Heart left ventricle (tissue), 16 donors: ENCODE data around the gene RBM14. TPM values are rescaled to one million over a fixed set of nuclear protein-coding genes. Genes with fewer than 3 reads are reported as not detected.
A peak's percentile ranks its signal among the peaks of the same experiment; 100 is the strongest.

Experiments
- ATAC-seq, 4 donors: fragments of 200-7000 bp; cut with Tn5 transposase; one replicate each; pipeline ENCODE4 v1.9.1; 2020 to 2022; ENCODE audit warnings: moderate library complexity in 4 of 4, mild to moderate bottlenecking in 3 of 4, moderate number of reproducible peaks in 1 of 4
- DNase-seq, 5 donors: peaks; one replicate each; pipeline ENCODE4 v3.0.0-alpha.2; 2020
- H3K27ac ChIP-seq, 12 donors: fragments of 200-600 bp; sonication (generic) in 4 of 12; one replicate each; pipeline versions ENCODE4 v1.5.0 to v1.8.0; 2016 to 2022; ENCODE audit warnings: mild to moderate bottlenecking in 2 of 12
- H3K27me3 ChIP-seq, 9 donors: fragments of 200-600 bp; sonication (generic) in 2 of 9; one replicate each; pipeline versions ENCODE4 v1.5.1 to v1.8.0; 2016 to 2022; ENCODE audit warnings: mild to moderate bottlenecking in 3 of 9
- H3K36me3 ChIP-seq, 9 donors: fragments of 200-600 bp; sonication (generic) in 2 of 9; one replicate each; pipeline versions ENCODE4 v1.5.0 to v1.8.0; 2018 to 2022; ENCODE audit warnings: mild to moderate bottlenecking in 2 of 9
- H3K4me1 ChIP-seq, 12 donors: fragments of 200-600 bp; sonication (generic) in 4 of 12; one replicate each; pipeline versions ENCODE4 v1.5.0 to v1.8.0; 2016 to 2022; ENCODE audit warnings: mild to moderate bottlenecking in 3 of 12
- H3K4me3 ChIP-seq, 12 donors: fragments of 200-600 bp; sonication (generic) in 4 of 12; one replicate each; pipeline versions ENCODE4 v1.5.0 to v1.8.0; 2017 to 2022; ENCODE audit warnings: mild to moderate bottlenecking in 9 of 12, moderate library complexity in 4 of 12
- H3K9me3 ChIP-seq, 12 donors: fragments of 200-600 bp; sonication (generic) in 4 of 12; one replicate each; pipeline versions ENCODE4 v1.5.0 to v1.8.0; 2016 to 2022; ENCODE audit warnings: mild to moderate bottlenecking in 1 of 12
- POLR2A ChIP-seq, 2 donors: fragments of 450-650 bp; IDR thresholded peaks; one replicate each; pipeline ENCODE4 v1.6.1; 2017; ENCODE audit warnings: antibody characterized with exemption in 2 of 2, mild to moderate bottlenecking in 2 of 2, moderate library complexity in 2 of 2
- WGBS, 4 donors: extraction: QIAGEN DNeasy Blood & Tissue Kit in 2 of 4; methylation state at CpG; one replicate each; pipeline versions ENCODE4 v1.1.5 to v1.1.7; 2013 to 2018; 5-methylcytosine and 5-hydroxymethylcytosine counted together
- intact Hi-C, 10 donors: fragments of 100-400 bp; cut with DNase I; formaldehyde crosslinking; loops; one replicate each; pipeline versions ENCODE4 v1.11.1 to v1.14.2; 2022
- polyA plus RNA-seq, 2 donors: library from polyadenylated mRNA; stranded (reverse); fragments of 200-250 nt; gene quantifications; one replicate each; pipeline ENCODE4 v1.2.3, GENCODE V29; 2013
- total RNA-seq, 9 donors: library from RNA; depleted of rRNA in 2 of 9; stranded (reverse); fragments of >200 nt in 2 of 9; fragmentation: NEBNext Ultra II Directional in 3 of 9; extraction: Animal tissue kit (Norgen Biotek cat#: 25700) in 3 of 9; gene quantifications; one replicate each; pipeline versions ENCODE4 v1.1.0 to v1.2.4, GENCODE V29; 2016 to 2023
- TF ChIP-seq, protein P1 (sequence below), 12 donors: fragments of 200-600 bp; sonication (generic) in 4 of 12; IDR thresholded peaks; one replicate each; pipeline versions ENCODE4 v1.5.0 to v1.8.0; 2018 to 2022; ENCODE audit warnings: antibody characterized with exemption in 12 of 12, mild to moderate bottlenecking in 5 of 12
- donor health status: ischemic (EF 13 %, LVEDD 7.1; RV severe dilation, severe dysfunction).
- donor health status: healthy with polysubstance abuse.
- donor health status: DM: no; HTN: yes; CAD: no.
- donor health status: DM: no; HTN: no; CAD: no.
- donor health status: ischemic (EF 25% LVEDD 6.9; RV normal size, moderate dysfunction).
- donor health status: ischemic (EF 25% LVEDD 5.7; RV mildly dilated, moderate dysfunction).
- donor health status: healthy.
- donor health status: DM: yes; HTN: yes; CAD: no.
- donor health status: ischemic (EF 35%, LVEDD 5.7; RV mildly dilated, moderate dysfunction).
- donor health status: nonischemic (EF 11% LVEDD 7.7; RV severe dilation, severe dysfunction).
- donor health status: DM: yes; HTN: yes; CAD: no.
- donor health status: PGD.
- donor health status: ischemic (EF 29% LVEDD 5.4; RV normal size, mild dysfunction).
- donor health status: nonischemic (EF 23%, LVEDD 6.1; RV moderate dilation, normal function).

RBM14 gene
- total and polyA plus RNA-seq, 11 donors: 17.4 to 40.0 (median 30.6) TPM

DNA sequence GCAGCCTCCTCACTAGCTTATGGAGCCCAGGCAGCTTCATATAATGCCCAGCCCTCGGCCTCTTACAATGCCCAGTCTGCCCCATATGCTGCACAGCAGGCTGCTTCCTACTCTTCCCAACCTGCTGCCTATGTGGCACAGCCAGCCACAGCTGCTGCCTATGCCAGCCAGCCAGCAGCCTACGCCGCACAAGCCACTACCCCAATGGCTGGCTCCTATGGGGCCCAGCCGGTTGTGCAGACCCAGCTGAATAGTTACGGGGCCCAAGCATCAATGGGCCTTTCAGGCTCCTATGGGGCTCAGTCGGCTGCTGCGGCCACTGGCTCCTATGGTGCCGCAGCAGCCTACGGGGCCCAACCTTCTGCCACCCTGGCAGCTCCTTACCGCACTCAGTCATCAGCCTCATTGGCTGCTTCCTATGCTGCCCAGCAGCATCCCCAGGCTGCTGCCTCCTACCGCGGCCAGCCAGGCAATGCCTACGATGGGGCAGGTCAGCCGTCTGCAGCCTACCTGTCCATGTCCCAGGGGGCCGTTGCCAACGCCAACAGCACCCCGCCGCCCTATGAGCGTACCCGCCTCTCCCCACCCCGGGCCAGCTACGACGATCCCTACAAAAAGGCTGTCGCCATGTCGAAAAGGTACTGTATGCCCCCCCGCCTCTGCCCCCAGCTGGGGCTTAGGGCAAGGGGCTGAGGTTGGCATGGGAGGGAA is 8.8 kb downstream of the RBM14 start:
- intact Hi-C loops: loop anchor here in 2 of 10 donors (10.0 kb wide), 1 partner anchor 50 kb away; the partner anchor contains the start of gene RBM4B (in 2 of the 2)
- no peaks in the 10 kb centered on the region for H3K27me3 ChIP-seq
- DNase-seq: no peak

DNA sequence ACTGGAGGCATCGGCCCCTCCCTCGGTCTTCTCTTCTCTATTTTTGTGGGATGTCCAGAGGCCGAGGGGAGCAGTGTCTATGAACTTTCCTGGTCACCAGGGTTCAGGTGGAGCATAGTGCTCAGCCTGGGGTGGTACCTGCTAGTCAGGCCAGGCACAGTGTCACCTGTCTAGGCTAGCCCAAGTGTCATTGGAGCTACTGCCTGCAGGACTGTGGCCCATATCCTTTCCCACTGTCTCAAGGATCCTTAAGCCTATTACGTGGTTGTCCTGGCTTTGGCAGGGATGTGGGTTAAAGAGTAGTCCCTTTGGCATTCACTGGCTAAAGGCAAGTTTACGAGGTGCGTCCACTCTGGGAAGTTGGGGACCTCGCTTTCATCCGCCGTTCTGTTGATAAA is 9.3 kb downstream of the RBM14 start:
- peaks cover 6 to 59% (median 46%) of the 10 kb centered on the region in 12 donors for H3K4me1 ChIP-seq
- H3K9me3 ChIP-seq: no peaks in the 10 kb centered on the region
- H3K27ac ChIP-seq: peak overlapping the region in 1 of 12 donors; percentile 98
- intact Hi-C loops: loop anchor here in 2 of 10 donors (10.0 kb wide), 1 partner anchor 49 kb away; the partner anchor contains the start of gene RBM4B (in 2 of the 2)
- ATAC-seq (no peak), DNase-seq (no peak)
- H3K36me3 ChIP-seq: peaks cover 3 to 96% (median 85%) of the 10 kb centered on the region in 9 donors
- WGBS, 4 donors: 87 to 92% (median 90%) methylated on average over 7 to 9 of the region's 9 CpGs
- no peak for TF ChIP-seq POLR2A (IDR thresholded peaks at IDR 0.05)
- TF ChIP-seq, protein P1, sequence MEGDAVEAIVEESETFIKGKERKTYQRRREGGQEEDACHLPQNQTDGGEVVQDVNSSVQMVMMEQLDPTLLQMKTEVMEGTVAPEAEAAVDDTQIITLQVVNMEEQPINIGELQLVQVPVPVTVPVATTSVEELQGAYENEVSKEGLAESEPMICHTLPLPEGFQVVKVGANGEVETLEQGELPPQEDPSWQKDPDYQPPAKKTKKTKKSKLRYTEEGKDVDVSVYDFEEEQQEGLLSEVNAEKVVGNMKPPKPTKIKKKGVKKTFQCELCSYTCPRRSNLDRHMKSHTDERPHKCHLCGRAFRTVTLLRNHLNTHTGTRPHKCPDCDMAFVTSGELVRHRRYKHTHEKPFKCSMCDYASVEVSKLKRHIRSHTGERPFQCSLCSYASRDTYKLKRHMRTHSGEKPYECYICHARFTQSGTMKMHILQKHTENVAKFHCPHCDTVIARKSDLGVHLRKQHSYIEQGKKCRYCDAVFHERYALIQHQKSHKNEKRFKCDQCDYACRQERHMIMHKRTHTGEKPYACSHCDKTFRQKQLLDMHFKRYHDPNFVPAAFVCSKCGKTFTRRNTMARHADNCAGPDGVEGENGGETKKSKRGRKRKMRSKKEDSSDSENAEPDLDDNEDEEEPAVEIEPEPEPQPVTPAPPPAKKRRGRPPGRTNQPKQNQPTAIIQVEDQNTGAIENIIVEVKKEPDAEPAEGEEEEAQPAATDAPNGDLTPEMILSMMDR (IDR thresholded peaks at IDR 0.05): no peak
- no peaks in the 10 kb centered on the region for H3K27me3 ChIP-seq
- H3K4me3 ChIP-seq: no peak overlapping the region

More for the DNA sequence above, 8.8 kb downstream of the RBM14 start:
- ATAC-seq: no peak
- WGBS, 4 donors: 95 to 96% (median 96%) methylated on average over 9 to 26 of the region's 26 CpGs
- Histone ChIP-seq H3K4me3 (no peak overlapping the region), H3K36me3 (peaks cover 3 to 93% (median 83%) of the 10 kb centered on the region in 9 donors), H3K4me1 (peaks cover 6 to 64% (median 51%) of the 10 kb centered on the region in 12 donors), H3K9me3 (no peaks in the 10 kb centered on the region), H3K27ac (peak overlapping the region in 1 of 12 donors; percentile 98)
- TF ChIP-seq, protein P1 (IDR thresholded peaks at IDR 0.05): no peak

DNA sequence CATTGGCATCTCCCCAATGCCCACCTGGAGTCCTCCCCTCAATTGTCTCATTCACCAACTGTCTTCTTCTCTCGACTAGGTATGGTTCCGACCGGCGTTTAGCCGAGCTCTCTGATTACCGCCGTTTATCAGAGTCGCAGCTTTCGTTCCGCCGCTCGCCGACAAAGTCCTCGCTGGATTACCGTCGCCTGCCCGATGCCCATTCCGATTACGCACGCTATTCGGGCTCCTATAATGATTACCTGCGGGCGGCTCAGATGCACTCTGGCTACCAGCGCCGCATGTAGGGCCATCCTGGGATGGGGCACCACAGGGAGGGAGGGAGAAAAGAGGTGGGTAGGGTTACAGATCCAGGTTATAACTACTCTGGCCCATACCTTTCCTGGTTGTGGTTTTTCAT is 10.0 kb downstream of the RBM14 start:
- whole genome bisulfite sequencing, 4 donors: 95 to 97% (median 96%) methylated on average over 25 of the region's 25 CpGs
- DNase-seq: no peak
- ATAC-seq: no peak
- Histone ChIP-seq H3K4me1 (peaks cover 4 to 52% (median 40%) of the 10 kb centered on the region in 12 donors), H3K4me3 (no peak overlapping the region), H3K9me3 (no peaks in the 10 kb centered on the region), H3K27me3 (no peaks in the 10 kb centered on the region), H3K27ac (peak overlapping the region in 1 of 12 donors; percentile 98), H3K36me3 (peaks cover 3 to 93% (median 85%) of the 10 kb centered on the region in 9 donors)
- intact Hi-C loops: loop anchor here in 2 of 10 donors (10.0 kb wide), 1 partner anchor 48 kb away; the partner anchor contains the start of gene RBM4B (in 2 of the 2)
- TF ChIP-seq POLR2A (IDR thresholded peaks at IDR 0.05): no peak
- TF ChIP-seq, protein P1 (IDR thresholded peaks at IDR 0.05): no peak

DNA sequence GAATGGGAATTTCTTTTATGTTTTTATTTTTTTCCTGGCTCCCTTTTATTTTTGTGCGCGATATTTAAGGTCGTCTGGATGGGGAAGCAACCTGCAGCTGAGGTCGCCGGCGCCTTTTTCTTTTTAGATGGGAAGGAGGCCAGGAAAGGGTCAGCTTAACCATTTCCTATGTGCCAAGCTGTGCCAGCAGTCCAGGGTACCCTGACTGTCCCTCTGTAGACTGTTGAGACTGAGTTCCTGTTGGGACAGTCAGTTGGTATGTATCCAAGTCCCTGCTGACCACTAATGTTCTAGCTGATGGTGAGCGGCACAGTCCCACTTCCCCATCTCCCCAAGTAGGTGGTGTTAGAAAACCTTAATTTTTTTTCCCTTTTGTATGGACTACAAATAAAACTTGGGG is 10.5 kb downstream of the RBM14 start:
- Histone ChIP-seq H3K4me3 (no peak overlapping the region), H3K27me3 (no peaks in the 10 kb centered on the region), H3K27ac (peak overlapping the region in 1 of 12 donors; percentile 98), H3K4me1 (peaks cover 4 to 47% (median 34%) of the 10 kb centered on the region in 12 donors), H3K36me3 (peaks cover 3 to 97% (median 80%) of the 10 kb centered on the region in 9 donors), H3K9me3 (no peaks in the 10 kb centered on the region)
- intact Hi-C loops: loop anchor here in 2 of 10 donors (10.0 kb wide), 1 partner anchor 48 kb away; the partner anchor contains the start of gene RBM4B (in 2 of the 2)
- DNase-seq (no peak), ATAC-seq (peak in 1 of 4 donors; percentile 29)
- WGBS, 4 donors: 82 to 91% (median 89%) methylated on average over 7 of the region's 7 CpGs
- TF ChIP-seq POLR2A (IDR thresholded peaks at IDR 0.05): no peak
- TF ChIP-seq, protein P1 (IDR thresholded peaks at IDR 0.05): no peak
